Measurements from ENCODE around the gene SNX8. TPM values are rescaled to one million over a fixed set of nuclear protein-coding genes. Genes with fewer than 3 reads are reported as not detected.

SNX8 gene
- total RNA-seq: 10 to 100 TPM; 23.7 to 31.8 TPM

GRCh38 chr7:2314209-2314955, at the start of gene SNX8:
Gene SNX8, minus strand, starts transcription at chr7:2314441. Its CDS starts 20 bp downstream, at chr7:2314421.
- H3K27ac Mint-ChIP-seq: peak within 1 kb of the TSS; percentile 86
- H3K4me1 Mint-ChIP-seq: peaks cover 6% of the 10 kb centered on the region
- H3K4me3 Mint-ChIP-seq: no peak within 1 kb of the TSS
- no peaks in the 10 kb centered on the region for H3K27me3 Mint-ChIP-seq
- peaks cover 6% of the 10 kb centered on the region for H3K36me3 Mint-ChIP-seq (ENCODE audit: low read depth)
- H3K9me3 Mint-ChIP-seq: no peaks in the 10 kb centered on the region
- peak; percentile 89 for ATAC-seq (replicated peaks)

- Mint-ChIP-seq H3K9me3 (no peaks in the 10 kb centered on the region), H3K36me3 (ENCODE audit: low read depth) (peaks cover 100% of the 10 kb centered on the region), H3K4me1 (peaks cover 12% of the 10 kb centered on the region), H3K27ac (no peak overlapping the region), H3K4me3 (no peak overlapping the region), H3K27me3 (no peaks in the 10 kb centered on the region)
- ATAC-seq (replicated peaks): no peak
Measured at GRCh38 chr7:2362385-2363088, 48.3 kb upstream of the SNX8 start.

GRCh38 chr7:2360796-2361195, 46.6 kb upstream of the SNX8 start:
- H3K27ac Mint-ChIP-seq: peak overlapping the region; percentile 38
- H3K36me3 Mint-ChIP-seq (ENCODE audit: low read depth): peaks cover 100% of the 10 kb centered on the region
- H3K4me3 Mint-ChIP-seq: no peak overlapping the region
- no peaks in the 10 kb centered on the region for H3K9me3 Mint-ChIP-seq
- peaks cover 15% of the 10 kb centered on the region for H3K4me1 Mint-ChIP-seq
- no peak for ATAC-seq (replicated peaks)
- no peaks in the 10 kb centered on the region for H3K27me3 Mint-ChIP-seq

GRCh38 chr7:2359610-2360009, 45.4 kb upstream of the SNX8 start:
- Mint-ChIP-seq H3K36me3 (ENCODE audit: low read depth) (peaks cover 94% of the 10 kb centered on the region), H3K9me3 (no peaks in the 10 kb centered on the region), H3K4me3 (no peak overlapping the region), H3K27ac (peak overlapping the region; percentile 36), H3K4me1 (peaks cover 15% of the 10 kb centered on the region), H3K27me3 (no peaks in the 10 kb centered on the region)
- no peak for ATAC-seq (replicated peaks)

- Mint-ChIP-seq H3K9me3 (no peaks in the 10 kb centered on the region), H3K4me1 (peaks cover 15% of the 10 kb centered on the region), H3K27ac (peak overlapping the region; percentile 52), H3K36me3 (ENCODE audit: low read depth) (peaks cover 94% of the 10 kb centered on the region), H3K4me3 (peak overlapping the region; percentile 19), H3K27me3 (no peaks in the 10 kb centered on the region)
- no peak for ATAC-seq (replicated peaks)
Measured at GRCh38 chr7:2358968-2359527, 44.8 kb upstream of the SNX8 start.

GRCh38 chr7:2357571-2357970, 43.3 kb upstream of the SNX8 start:
- Mint-ChIP-seq H3K4me3 (peak overlapping the region; percentile 50), H3K9me3 (no peaks in the 10 kb centered on the region), H3K27me3 (no peaks in the 10 kb centered on the region), H3K27ac (peak overlapping the region; percentile 56), H3K4me1 (peaks cover 15% of the 10 kb centered on the region), H3K36me3 (ENCODE audit: low read depth) (peaks cover 79% of the 10 kb centered on the region)
- ATAC-seq (replicated peaks): no peak

- H3K36me3 Mint-ChIP-seq (ENCODE audit: low read depth): peaks cover 75% of the 10 kb centered on the region
- H3K4me1 Mint-ChIP-seq: peaks cover 15% of the 10 kb centered on the region
- ATAC-seq (replicated peaks): no peak
- no peaks in the 10 kb centered on the region for H3K27me3 Mint-ChIP-seq
- no peaks in the 10 kb centered on the region for H3K9me3 Mint-ChIP-seq
- H3K27ac Mint-ChIP-seq: peak overlapping the region; percentile 56
- peak overlapping the region; percentile 50 for H3K4me3 Mint-ChIP-seq
Measured at GRCh38 chr7:2357165-2357564, 42.9 kb upstream of the SNX8 start.

- peak overlapping the region; percentile 81 for H3K27ac Mint-ChIP-seq
- ATAC-seq (replicated peaks): no peak
- H3K9me3 Mint-ChIP-seq: no peaks in the 10 kb centered on the region
- no peaks in the 10 kb centered on the region for H3K27me3 Mint-ChIP-seq
- H3K4me3 Mint-ChIP-seq: peak overlapping the region; percentile 50
- peaks cover 15% of the 10 kb centered on the region for H3K4me1 Mint-ChIP-seq
- H3K36me3 Mint-ChIP-seq (ENCODE audit: low read depth): peaks cover 60% of the 10 kb centered on the region
Measured at GRCh38 chr7:2355705-2356008, 41.4 kb upstream of the SNX8 start.

GRCh38 chr7:2354939-2355704, 40.9 kb upstream of the SNX8 start:
- H3K4me1 Mint-ChIP-seq: peaks cover 15% of the 10 kb centered on the region
- H3K27ac Mint-ChIP-seq: peak overlapping the region; percentile 100
- no peaks in the 10 kb centered on the region for H3K9me3 Mint-ChIP-seq
- peaks cover 55% of the 10 kb centered on the region for H3K36me3 Mint-ChIP-seq (ENCODE audit: low read depth)
- H3K4me3 Mint-ChIP-seq: peak overlapping the region; percentile 97
- H3K27me3 Mint-ChIP-seq: no peaks in the 10 kb centered on the region
- ATAC-seq (replicated peaks): peak; percentile 13

GRCh38 chr7:2354186-2354938, 40.1 kb upstream of the SNX8 start, which contains the start of gene EIF3B:
Gene EIF3B, plus strand, starts transcription at chr7:2354827. Its CDS starts 95 bp downstream, at chr7:2354922.
- H3K9me3 Mint-ChIP-seq: no peaks in the 10 kb centered on the region
- H3K36me3 Mint-ChIP-seq (ENCODE audit: low read depth): peaks cover 47% of the 10 kb centered on the region
- H3K27me3 Mint-ChIP-seq: no peaks in the 10 kb centered on the region
- peaks cover 11% of the 10 kb centered on the region for H3K4me1 Mint-ChIP-seq
- peak; percentile 92 for ATAC-seq (replicated peaks)
- peak within 1 kb of the TSS; percentile 100 for H3K27ac Mint-ChIP-seq
- H3K4me3 Mint-ChIP-seq: peak within 1 kb of the TSS; percentile 97

GRCh38 chr7:2353936-2354185, 39.6 kb upstream of the SNX8 start:
- Mint-ChIP-seq H3K27ac (peak overlapping the region; percentile 100), H3K4me3 (peak overlapping the region; percentile 97), H3K4me1 (peaks cover 6% of the 10 kb centered on the region), H3K9me3 (no peaks in the 10 kb centered on the region), H3K27me3 (no peaks in the 10 kb centered on the region), H3K36me3 (ENCODE audit: low read depth) (peaks cover 42% of the 10 kb centered on the region)
- peak; percentile 73 for ATAC-seq (replicated peaks)

- H3K36me3 Mint-ChIP-seq (ENCODE audit: low read depth): peaks cover 37% of the 10 kb centered on the region
- no peaks in the 10 kb centered on the region for H3K27me3 Mint-ChIP-seq
- ATAC-seq (replicated peaks): no peak
- peaks cover 6% of the 10 kb centered on the region for H3K4me1 Mint-ChIP-seq
- peak overlapping the region; percentile 97 for H3K4me3 Mint-ChIP-seq
- H3K27ac Mint-ChIP-seq: peak overlapping the region; percentile 100
- H3K9me3 Mint-ChIP-seq: no peaks in the 10 kb centered on the region
Measured at GRCh38 chr7:2353113-2353935, 39.1 kb upstream of the SNX8 start.

GRCh38 chr7:2350861-2351260, 36.6 kb upstream of the SNX8 start:
- H3K27ac Mint-ChIP-seq: no peak overlapping the region
- no peaks in the 10 kb centered on the region for H3K9me3 Mint-ChIP-seq
- no peaks in the 10 kb centered on the region for H3K4me1 Mint-ChIP-seq
- no peak for ATAC-seq (replicated peaks)
- H3K4me3 Mint-ChIP-seq: no peak overlapping the region
- H3K27me3 Mint-ChIP-seq: no peaks in the 10 kb centered on the region
- H3K36me3 Mint-ChIP-seq (ENCODE audit: low read depth): peaks cover 12% of the 10 kb centered on the region
